Measurements from ENCODE around the gene AK8.

Gene AK8

DNA sequence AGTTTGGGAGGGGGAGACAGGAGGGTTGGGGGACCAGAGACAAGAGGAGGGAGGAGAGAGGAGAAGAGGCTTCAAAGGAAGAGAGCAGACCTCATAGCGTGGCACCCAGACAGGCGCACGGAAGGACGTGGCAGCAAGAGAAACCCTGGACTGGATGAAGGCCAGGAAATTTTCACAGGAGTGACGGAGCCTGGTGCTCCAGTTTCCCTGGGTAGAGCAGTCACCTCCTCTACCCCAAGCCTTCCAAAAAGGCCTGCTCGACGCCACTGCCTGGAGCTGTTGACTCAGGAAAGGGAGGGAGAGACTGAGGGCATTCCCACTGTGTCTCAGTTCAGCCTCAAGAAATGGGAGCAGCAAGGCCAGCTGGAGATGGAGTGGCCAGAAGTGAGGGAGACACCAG, 19.3 kb downstream of the AK8 start:
- TF ChIP-seq, protein P1, sequence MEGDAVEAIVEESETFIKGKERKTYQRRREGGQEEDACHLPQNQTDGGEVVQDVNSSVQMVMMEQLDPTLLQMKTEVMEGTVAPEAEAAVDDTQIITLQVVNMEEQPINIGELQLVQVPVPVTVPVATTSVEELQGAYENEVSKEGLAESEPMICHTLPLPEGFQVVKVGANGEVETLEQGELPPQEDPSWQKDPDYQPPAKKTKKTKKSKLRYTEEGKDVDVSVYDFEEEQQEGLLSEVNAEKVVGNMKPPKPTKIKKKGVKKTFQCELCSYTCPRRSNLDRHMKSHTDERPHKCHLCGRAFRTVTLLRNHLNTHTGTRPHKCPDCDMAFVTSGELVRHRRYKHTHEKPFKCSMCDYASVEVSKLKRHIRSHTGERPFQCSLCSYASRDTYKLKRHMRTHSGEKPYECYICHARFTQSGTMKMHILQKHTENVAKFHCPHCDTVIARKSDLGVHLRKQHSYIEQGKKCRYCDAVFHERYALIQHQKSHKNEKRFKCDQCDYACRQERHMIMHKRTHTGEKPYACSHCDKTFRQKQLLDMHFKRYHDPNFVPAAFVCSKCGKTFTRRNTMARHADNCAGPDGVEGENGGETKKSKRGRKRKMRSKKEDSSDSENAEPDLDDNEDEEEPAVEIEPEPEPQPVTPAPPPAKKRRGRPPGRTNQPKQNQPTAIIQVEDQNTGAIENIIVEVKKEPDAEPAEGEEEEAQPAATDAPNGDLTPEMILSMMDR (IDR thresholded peaks at IDR 0.05; ENCODE audit: insufficient read depth, missing control alignments), result no peak
- FAIRE-seq (no peak), DNase-seq (ENCODE audit: insufficient read length, low spot score) (no peak)

DNA sequence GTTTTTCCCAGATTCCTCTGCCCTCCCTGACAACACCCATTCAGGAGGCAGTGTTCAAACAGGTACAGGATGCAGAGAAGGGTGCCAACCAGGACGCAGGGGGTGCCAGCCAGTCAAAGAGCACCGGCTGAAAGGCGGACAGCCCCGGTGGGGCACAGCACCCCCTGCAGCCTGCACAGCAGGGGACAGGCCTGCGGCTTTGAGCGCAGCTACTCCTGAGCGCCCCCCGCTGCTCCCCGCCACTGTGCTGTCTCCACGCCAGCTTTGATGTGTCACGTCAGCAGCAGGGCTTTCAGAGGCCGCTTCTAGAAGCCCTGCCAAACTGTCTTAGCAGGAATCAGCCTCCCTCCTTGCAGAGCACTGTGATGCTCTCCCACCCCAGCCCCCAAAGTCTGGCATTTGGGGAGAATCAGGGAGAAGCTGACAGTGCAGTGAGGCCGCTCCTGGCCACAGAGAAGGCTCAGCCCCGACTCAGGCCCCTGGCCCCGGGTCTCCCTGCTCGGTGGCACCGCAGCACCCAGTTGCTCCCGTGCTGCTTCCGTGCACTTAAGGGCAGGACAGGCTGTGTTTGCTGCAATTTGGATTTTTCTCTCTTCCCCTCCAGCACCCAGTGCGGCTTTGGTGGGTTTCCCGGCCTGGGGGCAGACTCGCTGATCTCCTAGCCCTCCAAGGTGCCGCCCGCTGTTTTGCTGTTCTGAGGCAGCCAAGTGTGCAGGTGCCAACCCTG, 20.3 kb downstream of the AK8 start:
- TF ChIP-seq, protein P1 (IDR thresholded peaks at IDR 0.05; ENCODE audit: insufficient read depth, missing control alignments), result no peak
- FAIRE-seq (no peak), DNase-seq (ENCODE audit: insufficient read length, low spot score) (no peak)

DNA sequence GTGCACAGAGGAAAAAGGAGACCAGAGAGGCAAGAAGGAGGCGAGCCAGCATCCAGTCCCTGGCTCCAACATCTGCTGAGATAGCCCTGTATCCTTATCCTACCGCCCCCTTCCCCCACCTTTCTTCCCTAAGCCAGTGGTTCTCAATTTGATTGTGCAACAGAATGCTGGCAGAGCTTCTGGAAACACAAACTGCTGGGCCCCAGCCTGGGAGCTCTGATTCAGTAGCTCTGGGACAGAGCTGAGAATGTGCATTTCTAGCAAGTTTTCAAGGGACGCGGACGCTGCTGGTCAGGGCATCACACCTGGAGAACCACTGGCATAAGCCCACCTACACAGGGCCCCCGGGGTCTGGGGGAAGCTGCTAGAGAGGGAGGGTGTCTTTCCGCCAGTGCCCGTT, 21.1 kb downstream of the AK8 start:
- DNase-seq (ENCODE audit: insufficient read length, low spot score) (no peak), FAIRE-seq (no peak)
- TF ChIP-seq, protein P1 (IDR thresholded peaks at IDR 0.05; ENCODE audit: insufficient read depth, missing control alignments), result no peak

DNA sequence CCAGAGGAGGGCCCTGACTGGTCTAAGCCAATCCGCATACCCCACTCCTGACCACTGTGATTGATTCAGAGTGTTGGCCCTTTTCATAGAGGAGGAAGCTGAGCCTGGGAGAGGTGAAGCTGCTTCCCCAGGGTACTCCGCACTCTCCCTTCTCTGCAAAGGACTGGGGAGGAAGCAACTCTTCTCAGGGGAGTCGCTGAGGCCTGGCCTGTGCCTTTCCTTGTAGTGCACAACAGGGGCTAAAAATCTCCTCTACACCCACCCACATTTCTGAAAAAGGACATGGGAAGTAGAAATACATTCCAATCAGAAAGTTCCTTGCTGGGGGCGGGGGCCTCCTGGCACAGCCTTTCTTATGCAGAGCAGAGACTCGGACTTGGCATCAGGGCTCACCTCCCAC, 22.2 kb downstream of the AK8 start:
- TF ChIP-seq, protein P1 (IDR thresholded peaks at IDR 0.05; ENCODE audit: insufficient read depth, missing control alignments), result no peak
- no peak for DNase-seq (ENCODE audit: insufficient read length, low spot score)
- no peak for FAIRE-seq

DNA sequence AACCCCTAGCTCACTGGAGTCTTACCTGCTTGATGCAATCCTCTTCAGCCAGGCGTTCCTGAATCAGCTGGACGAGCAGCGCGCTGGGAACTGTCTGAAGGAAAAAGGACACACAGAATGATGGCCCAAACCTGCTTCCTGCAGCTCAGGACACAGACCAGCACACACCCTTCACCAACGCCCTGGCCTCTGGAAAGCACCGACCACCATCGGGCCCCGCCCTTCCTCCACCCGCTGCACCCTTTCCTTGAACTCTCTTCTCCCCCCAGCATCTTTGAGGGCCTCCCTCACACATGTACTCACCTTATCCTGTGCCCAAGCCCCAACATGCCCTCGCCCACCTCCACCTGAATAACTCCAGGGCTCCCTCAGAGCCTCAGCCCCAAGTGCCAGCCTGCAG, 23.3 kb downstream of the AK8 start:
- DNase-seq (ENCODE audit: insufficient read length, low spot score) (no peak), FAIRE-seq (no peak)
- TF ChIP-seq, protein P1 (IDR thresholded peaks at IDR 0.05; ENCODE audit: insufficient read depth, missing control alignments), result no peak

DNA sequence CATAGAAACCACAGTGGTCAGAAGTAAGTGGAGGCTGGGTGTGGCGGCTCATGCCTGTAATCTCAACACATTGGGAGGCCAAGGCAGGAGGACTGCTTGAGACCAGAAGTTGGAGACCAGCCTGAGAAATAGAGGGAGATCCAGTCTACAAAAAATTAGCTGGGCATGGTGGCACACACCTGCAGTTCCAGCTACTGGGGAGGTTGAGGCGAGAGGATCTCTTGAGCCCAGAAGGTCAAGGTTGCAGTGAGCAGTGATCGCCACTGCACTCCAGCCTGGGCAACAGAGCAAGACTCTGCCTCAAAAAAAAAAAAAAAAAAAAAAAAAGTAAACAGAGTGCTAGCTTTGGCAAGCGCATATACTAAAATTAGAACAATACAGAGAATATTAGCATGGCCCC, 24.6 kb downstream of the AK8 start:
- no peak for DNase-seq (ENCODE audit: insufficient read length, low spot score)
- TF ChIP-seq, protein P1 (IDR thresholded peaks at IDR 0.05; ENCODE audit: insufficient read depth, missing control alignments), result no peak
- no peak for FAIRE-seq

DNA sequence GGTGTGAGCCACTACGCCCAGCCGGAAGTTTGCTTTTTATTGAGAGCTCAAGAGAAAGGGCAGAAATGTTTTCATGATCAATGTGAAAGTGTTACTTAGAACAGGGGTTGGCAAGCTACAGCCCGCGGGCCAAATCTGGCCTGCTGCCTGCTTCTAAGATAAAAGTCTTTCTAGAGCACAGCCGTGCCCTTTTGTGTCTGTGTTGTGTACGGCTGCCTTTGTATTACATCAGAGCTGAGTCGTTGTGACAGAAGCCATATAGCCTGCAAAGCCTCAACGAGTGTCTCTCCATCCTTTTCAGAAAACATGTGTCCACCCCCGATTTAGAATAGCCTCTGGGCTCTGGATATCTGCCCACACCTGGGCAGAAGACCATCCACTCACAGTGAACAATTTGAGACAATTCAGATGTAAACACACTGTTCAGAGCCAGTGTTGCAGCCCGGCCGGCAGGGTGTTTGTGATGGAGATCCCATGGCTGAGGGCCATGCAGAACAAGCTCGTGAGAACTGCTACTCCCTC, 28.8 kb downstream of the AK8 start:
- FAIRE-seq (no peak), DNase-seq (ENCODE audit: insufficient read length, low spot score) (no peak)
- TF ChIP-seq, protein P1 (IDR thresholded peaks at IDR 0.05; ENCODE audit: insufficient read depth, missing control alignments), result no peak

Measured in D721Med (cell line).